Endothelial cell of umbilical vein (primary cell): ENCODE data around the gene TTLL5. TPM values are rescaled to one million over a fixed set of nuclear protein-coding genes. Genes with fewer than 3 reads are reported as not detected.

Experiments
- BruUV-seq: library from RNA; stranded (reverse); fragments of 400-500 nt; replicated peaks from 2 replicates; lab custom pipeline; 2021; lab: Mats Ljungman, UMichigan
- CTCF ChIA-PET: fragments of 300-600, 350-600 bp; sonication (Branson Sonifier 250); formaldehyde crosslinking; loops from one replicate; lab custom pipeline; 2021; ENCODE audit warnings: antibody characterized with exemption, inconsistent platforms; lab: Charles Lee
- POLR2A ChIA-PET: fragments of 300-600, 350-600 bp; sonication (Branson Sonifier 250); formaldehyde crosslinking; loops from one replicate; lab custom pipeline; 2021; ENCODE audit warnings: antibody characterized with exemption, inconsistent platforms; lab: Charles Lee
- DNase-seq: peaks from one replicate; pipeline ENCODE4 v3.0.0-alpha.2; 2011; ENCODE audit warnings: low read depth, low spot score
- FAIRE-seq: peaks from 2 replicates; lab custom pipeline; 2011; peaks lifted over from hg19 to GRCh38; lab: Jason Lieb, UNC
- H2AFZ ChIP-seq: 2 replicates; pipeline ENCODE4 v1.6.0; 2012; ENCODE audit warnings: low read depth, low read length, control low read depth, inconsistent platforms
- H3K27ac ChIP-seq: 2 replicates; pipeline ENCODE4 v1.5.1; 2011; ENCODE audit warnings: low read depth, mild to moderate bottlenecking, control low read depth, low read length, moderate library complexity; ENCODE audit not compliant: insufficient read depth
- H3K27me3 ChIP-seq, 2 experiments: 2 replicates each; pipeline versions ENCODE4 v1.6.0 to v1.6.1; 2011; ENCODE audit warnings: low read length in 2 of 2, mixed read lengths in 1 of 2; ENCODE audit not compliant: control insufficient read depth in 2 of 2, insufficient read depth in 2 of 2
- H3K36me3 ChIP-seq, 2 experiments: 2 replicates in 1 of 2; 3 replicates in 1 of 2; pipeline ENCODE4 v1.5.1; 2011; ENCODE audit warnings: low read length in 2 of 2, mild to moderate bottlenecking in 1 of 2, moderate library complexity in 1 of 2; ENCODE audit not compliant: control insufficient read depth in 2 of 2, insufficient read depth in 2 of 2; ENCODE audit errors: extremely low read depth in 1 of 2
- H3K4me1 ChIP-seq: 3 replicates; pipeline ENCODE4 v1.5.1; 2011; ENCODE audit warnings: mild to moderate bottlenecking, low read length; ENCODE audit not compliant: control insufficient read depth, insufficient read depth; ENCODE audit errors: extremely low read depth
- H3K4me2 ChIP-seq: 2 replicates; pipeline ENCODE4 v1.6.1; 2011; ENCODE audit warnings: low read length, control low read depth, mixed read lengths; ENCODE audit not compliant: insufficient read depth
- H3K4me3 ChIP-seq, 3 experiments: fragments of 200-600 bp in 1 of 3; sonication (generic), shearing (Covaris generic) in 1 of 3; replicated peaks in 1 of 3; 2 replicates each; pipeline ENCODE4 v1.5.1; 2011 to 2016; ENCODE audit warnings: control low read depth in 3 of 3, low read length in 3 of 3, mild to moderate bottlenecking in 2 of 3, inconsistent platforms in 1 of 3, low read depth in 1 of 3, moderate library complexity in 1 of 3; ENCODE audit not compliant: insufficient read depth in 1 of 3
- H3K79me2 ChIP-seq: 2 replicates; pipeline ENCODE4 v1.6.0; 2012; ENCODE audit warnings: low read length, inconsistent platforms; ENCODE audit not compliant: control insufficient read depth, insufficient read depth
- H3K9ac ChIP-seq: replicated peaks from 2 replicates; pipeline ENCODE3; 2011; ENCODE audit warnings: low read length, control low read depth; ENCODE audit not compliant: insufficient read depth; ENCODE audit errors: extremely low read depth
- H3K9me1 ChIP-seq: replicated peaks from 3 replicates; pipeline ENCODE4 v1.6.0; 2011; ENCODE audit warnings: mild to moderate bottlenecking, low read length; ENCODE audit not compliant: control insufficient read depth, insufficient read depth; ENCODE audit errors: extremely low read depth
- H3K9me3 ChIP-seq: replicated peaks from 2 replicates; pipeline ENCODE4 v1.5.1; 2012; ENCODE audit warnings: low read length, inconsistent platforms; ENCODE audit not compliant: control insufficient read depth, insufficient read depth
- H4K20me1 ChIP-seq: replicated peaks from 2 replicates; pipeline ENCODE3; 2011; ENCODE audit warnings: mild to moderate bottlenecking, low read length; ENCODE audit not compliant: control insufficient read depth, insufficient read depth; ENCODE audit errors: extremely low read depth
- CTCF ChIP-seq, 2 donors: IDR thresholded peaks; 1 replicate in 1 of 2; 2 replicates in 1 of 2; pipeline ENCODE4 v1.5.1; 2011; ENCODE audit warnings: low read length in 2 of 2, mild to moderate bottlenecking in 2 of 2, moderate library complexity in 2 of 2, control low read depth in 1 of 2, inconsistent platforms in 1 of 2, low read depth in 1 of 2; ENCODE audit not compliant: insufficient read depth in 1 of 2; ENCODE audit errors: extremely low read depth in 1 of 2
- EZH2 ChIP-seq: IDR thresholded peaks from 2 replicates; pipeline ENCODE4 v1.6.1; 2012; ENCODE audit warnings: borderline replicate concordance, low read depth, mild to moderate bottlenecking, moderate library complexity, low read length, inconsistent platforms; ENCODE audit not compliant: severe bottlenecking
- FOS ChIP-seq: IDR thresholded peaks from 2 replicates; pipeline ENCODE4 v1.6.1; 2011; ENCODE audit warnings: mild to moderate bottlenecking, low read length, moderate library complexity, borderline replicate concordance; ENCODE audit not compliant: insufficient read depth
- GATA2 ChIP-seq: IDR thresholded peaks from 2 replicates; pipeline ENCODE4 v1.7.0; 2011; ENCODE audit warnings: low read depth, mild to moderate bottlenecking, moderate library complexity, mixed read lengths, low read length; ENCODE audit not compliant: insufficient read length, insufficient read depth
- JUN ChIP-seq: IDR thresholded peaks from 2 replicates; pipeline ENCODE4 v1.6.1; 2011; ENCODE audit warnings: borderline replicate concordance, low read depth; ENCODE audit not compliant: insufficient read length, insufficient read depth
- MAX ChIP-seq: IDR thresholded peaks from 2 replicates; pipeline ENCODE4 v1.6.1; 2011; ENCODE audit not compliant: insufficient read depth, insufficient read length
- MYC ChIP-seq: IDR thresholded peaks from one replicate; pipeline ENCODE4 v1.6.1; 2011; ENCODE audit warnings: mild to moderate bottlenecking, low read depth, low read length
- POLR2A ChIP-seq: IDR thresholded peaks from 2 replicates; pipeline ENCODE4 v1.6.1; 2012; ENCODE audit warnings: low read depth, mild to moderate bottlenecking, control low read depth, low read length
- POLR2AphosphoS5 ChIP-seq: IDR thresholded peaks from 2 replicates; pipeline ENCODE4 v1.6.1; 2012; ENCODE audit warnings: low read depth, mild to moderate bottlenecking, control low read depth, low read length, moderate library complexity; ENCODE audit not compliant: insufficient read depth
- dilution Hi-C: fragments of 300-500 bp; cut with MboI; formaldehyde crosslinking; loops from one replicate; pipeline ENCODE4 v1.15.0; 2019; ENCODE audit warnings: low sequenced_read_pairs; ENCODE audit not compliant: extremely low pct_ligation_motif_present
- intact Hi-C: fragments of 100-400 bp; cut with micrococcal nuclease; formaldehyde crosslinking; loops from one replicate; pipeline ENCODE4 v1.10.0; 2022
- polyA plus RNA-seq, 4 experiments: library from polyadenylated mRNA; depleted of rRNA in 3 of 4; stranded (reverse) in 3 of 4; unstranded in 1 of 4; fragments of >200 nt; gene quantifications; 2 replicates each; pipeline versions ENCODE4 v1.2.1 to v1.2.3, GENCODE V29; 2011 to 2012; ENCODE audit warnings: missing spikeins in 1 of 4
- total RNA-seq: library from RNA; stranded (reverse); gene quantifications from 2 replicates; pipeline ENCODE4 v1.2.3, GENCODE V29; 2021

The TTLL5 gene
- total and polyA plus RNA-seq, 2 donors (not counting 3 experiments of a cell fraction or from before 2014, with no cell fraction given) = 33.2 to 93.6 TPM

GRCh38 chr14:75770635-75771034 is 109.6 kb downstream of the TTLL5 start:
- BruUV-seq = no TSS peak
- Histone ChIP-seq H3K27me3 (no peaks in the 10 kb centered on the region), H4K20me1 (no peaks in the 10 kb centered on the region)

More at GRCh38 chr14:75770635-75771034, 109.6 kb downstream of the TTLL5 start:
- Histone ChIP-seq H3K9ac (no peak overlapping the region), H3K79me2 (no peaks in the 10 kb centered on the region), H2AFZ (no peak overlapping the region), H3K4me3 (no peak overlapping the region), H3K9me1 (no peaks in the 10 kb centered on the region), H3K27ac (no peak overlapping the region), H3K4me2 (no peak overlapping the region), H3K4me1 (no peaks in the 10 kb centered on the region), H3K36me3 (peaks cover 9 to 17% of the 10 kb centered on the region in 2 experiments), H3K9me3 (no peaks in the 10 kb centered on the region)
- no peak for DNase-seq
- no peak for FAIRE-seq
- TF ChIP-seq POLR2AphosphoS5 (no peak), MAX (no peak), FOS (no peak), MYC (no peak), EZH2 (no peak), CTCF (IDR thresholded peaks at IDR 0.05; ENCODE audit: extremely low read depth in 1 of 2, insufficient read depth in 1 of 2, low read depth in 1 of 2, low read length in 2 of 2) (no peak), JUN (no peak), POLR2A (no peak), GATA2 (no peak)
- intact Hi-C loops = no loop called here
- POLR2A ChIA-PET = no interaction called here
- CTCF ChIA-PET = interaction anchor here (1.3 to 1.8 kb wide), 3 partner anchors 62 to 212 kb away, joined by 4 read pairs; no protein-coding TSS in a partner anchor
- dilution Hi-C loops = no loop called here
